ENCODE data around the gene WNT8B.
A peak's percentile ranks its signal among the peaks of the same experiment; 100 is the strongest.

WNT8B gene

DNA sequence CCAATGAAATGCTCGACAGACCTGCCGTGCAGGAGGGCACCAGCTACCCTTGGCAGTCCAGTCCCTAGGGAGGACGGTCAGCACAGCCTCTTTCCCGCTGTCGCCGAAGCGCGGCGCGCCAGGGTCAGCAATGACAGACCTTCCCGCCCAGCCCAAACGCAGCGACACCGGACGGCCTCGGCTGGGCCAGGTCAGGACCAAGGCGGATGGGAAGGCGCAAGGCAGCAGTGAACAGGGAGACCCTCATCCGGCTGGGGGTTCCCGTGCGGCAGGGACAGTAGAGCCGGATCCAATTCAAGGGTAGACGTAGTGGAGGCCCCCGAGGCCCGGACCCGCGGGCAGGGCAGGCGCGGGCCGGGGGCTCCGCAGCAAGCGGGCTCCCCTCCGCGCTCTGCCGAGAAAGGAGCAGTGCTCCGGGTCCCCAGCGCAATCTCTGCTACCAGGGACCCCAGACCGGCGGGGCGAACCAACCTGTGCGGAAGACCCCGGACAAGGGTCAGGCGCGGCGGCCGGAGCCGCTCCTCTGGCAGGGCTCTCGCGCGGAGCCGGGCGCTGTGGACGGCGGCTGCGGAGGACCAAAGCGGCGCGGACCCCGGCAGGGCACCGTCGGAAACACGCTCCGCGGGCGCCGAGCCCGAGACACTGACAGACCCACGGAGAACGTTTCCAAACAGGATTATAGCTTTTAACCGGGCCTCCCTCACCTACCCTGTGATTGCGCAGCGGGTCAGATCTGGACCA, 56.7 kb downstream of the WNT8B start, which contains the start of gene SEC31B:
SEC31B (minus strand) TSS at position 551 of the 741 bp plus-strand sequence. CDS start 2,909 bp downstream, outside the sequence.
- DNase-seq = no peak

GRCh38 chr10:100520811-100521210, 58.0 kb downstream of the WNT8B start:
- no peak for DNase-seq

GRCh38 chr10:100522107-100522801, 59.4 kb downstream of the WNT8B start:
- DNase-seq = no peak

- DNase-seq = no peak
These were observed 60.1 kb downstream of the WNT8B start for GRCh38 chr10:100522945-100523344.

GRCh38 chr10:100524206-100524605, 61.4 kb downstream of the WNT8B start:
- DNase-seq = no peak

DNA sequence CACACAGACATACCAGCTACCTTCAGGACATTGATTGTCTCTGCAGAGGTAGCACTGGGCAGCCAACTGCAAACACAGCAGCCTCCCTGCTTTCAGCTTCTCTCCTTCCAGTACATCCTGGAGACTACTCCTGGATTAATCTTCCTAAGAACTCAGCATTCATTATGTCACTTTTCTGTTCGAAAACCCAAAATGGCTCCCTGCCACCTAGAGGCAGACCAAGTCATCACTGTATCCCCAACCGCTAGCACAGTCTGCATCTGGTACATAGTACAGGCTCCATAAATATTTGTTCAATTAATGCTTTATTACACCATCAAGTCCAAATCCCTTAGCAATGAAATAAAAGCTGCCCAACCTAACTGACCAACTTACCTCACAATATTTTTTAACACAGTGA, 61.8 kb downstream of the WNT8B start:
- DNase-seq = no peak

GRCh38 chr10:100528123-100528886, 65.5 kb downstream of the WNT8B start:
- no peak for DNase-seq

GRCh38 chr10:100528921-100529474, 66.2 kb downstream of the WNT8B start:
- no peak for DNase-seq

DNA sequence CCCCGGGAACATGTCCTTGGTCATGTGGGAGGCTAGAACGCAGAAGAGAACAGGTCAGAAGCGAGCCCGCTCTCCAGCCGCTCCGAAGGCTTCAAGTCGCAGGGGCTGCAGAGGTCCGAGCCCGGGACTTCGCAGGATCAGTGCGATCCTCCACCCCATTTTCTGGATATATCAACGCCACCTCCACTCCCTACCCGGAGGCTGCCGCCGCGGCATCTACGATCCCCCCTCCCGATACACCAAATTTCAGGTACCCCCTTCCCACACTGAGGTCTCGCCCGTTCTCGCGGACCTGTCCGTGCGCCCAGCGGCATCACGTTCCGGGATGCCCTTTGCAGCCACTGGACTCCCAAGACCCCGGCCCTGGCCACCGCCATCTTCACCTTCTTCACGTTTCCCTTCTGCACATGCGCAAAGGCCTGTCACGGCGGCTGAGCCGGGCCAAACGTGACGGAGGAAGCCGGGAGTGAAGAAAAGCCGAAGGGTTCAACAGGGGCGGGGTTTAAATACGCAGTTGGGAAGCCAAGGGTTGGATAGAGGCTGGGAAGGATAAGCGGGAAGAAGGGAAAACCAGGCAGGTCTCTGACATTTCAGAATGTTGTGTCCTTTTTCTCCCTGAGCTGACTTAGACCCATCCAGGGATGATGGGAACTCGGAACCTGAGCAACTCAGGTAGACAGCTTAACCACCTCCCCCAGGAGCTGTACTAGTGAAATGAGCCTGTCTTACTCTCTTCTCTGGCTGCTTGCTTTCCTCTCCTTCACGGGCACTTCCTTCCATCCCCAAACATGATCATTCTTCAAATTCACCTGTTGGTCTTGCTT, 66.9 kb downstream of the WNT8B start, which contains the start of gene NDUFB8:
NDUFB8 (minus strand) TSS at position 397 of the 824 bp plus-strand sequence; CDS start at position 377, 20 bp downstream.
- peak; percentile 86 for DNase-seq

DNA sequence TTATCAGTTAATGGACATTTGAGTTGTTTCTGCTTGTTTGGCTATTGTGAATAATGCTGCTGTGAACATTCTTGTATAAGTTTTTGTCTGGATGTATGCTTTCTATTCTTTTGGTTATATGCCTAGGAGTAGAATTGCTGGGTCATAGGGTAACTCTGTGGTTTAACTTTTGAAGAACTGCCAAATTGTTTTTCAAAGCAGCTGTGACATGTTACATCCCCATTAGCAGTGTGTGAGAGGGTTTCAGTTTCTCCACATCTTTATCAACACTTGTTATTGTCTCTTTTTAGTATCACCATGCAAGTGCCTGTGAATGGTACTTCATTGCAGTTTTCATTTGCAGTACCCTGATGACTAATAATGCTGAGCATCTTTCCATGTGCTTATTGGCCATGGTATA, 69.0 kb downstream of the WNT8B start:
- DNase-seq = no peak

All from activated CD4-positive, alpha-beta T cell treated with anti-CD3 and anti-CD28 coated beads, Interleukin-2, amount 50 U/mL, for 1 hour (primary cell).